ENCODE data around the gene PPP1R15B.

The PPP1R15B gene

GRCh38 chr1:204439621-204440375, 28.2 kb upstream of the PPP1R15B start:
- Histone ChIP-seq H3K36me3 (ENCODE audit: insufficient read depth, low read length) (peaks cover 90% of the 10 kb centered on the region), H2AFZ (ENCODE audit: low read depth, low read length) (no peak overlapping the region), H3K9me3 (ENCODE audit: low read length) (no peaks in the 10 kb centered on the region), H3K4me1 (ENCODE audit: insufficient read depth, low read length) (no peaks in the 10 kb centered on the region), H3K4me3 (ENCODE audit: low read length) (no peak overlapping the region), H3K27me3 (ENCODE audit: insufficient read depth, low read length) (no peaks in the 10 kb centered on the region)

GRCh38 chr1:204438628-204439027, 27.0 kb upstream of the PPP1R15B start:
- Histone ChIP-seq H3K4me1 (ENCODE audit: insufficient read depth, low read length) (no peaks in the 10 kb centered on the region), H3K36me3 (ENCODE audit: insufficient read depth, low read length) (peaks cover 90% of the 10 kb centered on the region), H3K9me3 (ENCODE audit: low read length) (no peaks in the 10 kb centered on the region), H3K4me3 (ENCODE audit: low read length) (no peak overlapping the region), H3K27me3 (ENCODE audit: insufficient read depth, low read length) (no peaks in the 10 kb centered on the region), H2AFZ (ENCODE audit: low read depth, low read length) (no peak overlapping the region)

DNA sequence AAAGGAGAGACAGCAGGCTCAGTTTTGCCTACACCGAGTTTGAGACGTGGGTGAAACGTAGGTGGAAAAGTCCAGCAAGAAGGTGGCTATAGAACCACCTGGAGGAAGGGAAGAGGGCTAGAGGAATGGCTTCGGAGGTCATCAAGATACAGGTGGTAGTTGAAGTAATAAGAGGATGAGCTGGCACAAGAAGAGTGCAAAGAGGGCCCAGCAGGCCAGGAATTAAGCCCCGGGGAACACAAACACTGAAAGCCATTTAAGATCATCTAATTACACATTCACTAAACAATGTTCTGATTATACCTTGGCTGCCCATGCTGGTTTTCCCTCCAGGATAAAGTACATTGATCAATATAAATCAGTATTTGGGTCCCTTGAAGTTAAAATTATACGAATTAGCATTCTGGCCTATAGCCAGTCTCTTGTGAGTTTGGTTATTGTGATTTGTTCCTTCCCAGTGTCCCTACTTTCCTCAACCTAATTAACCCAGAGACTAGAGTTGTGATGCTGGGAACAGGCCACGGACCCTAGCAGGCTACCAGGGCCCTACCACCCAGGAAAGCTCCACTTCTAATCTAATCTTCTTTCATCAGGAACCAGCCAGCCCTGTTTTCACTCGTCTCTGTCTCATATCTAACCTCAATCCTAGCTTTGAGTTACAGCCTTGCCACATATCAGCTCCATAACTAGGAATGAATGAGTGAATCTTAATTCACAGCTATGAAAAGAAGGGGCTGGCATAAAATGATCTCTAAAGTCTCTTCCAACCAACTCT, 26.4 kb upstream of the PPP1R15B start:
- no peaks in the 10 kb centered on the region for H3K27me3 ChIP-seq (ENCODE audit: insufficient read depth, low read length)
- no peaks in the 10 kb centered on the region for H3K9me3 ChIP-seq (ENCODE audit: low read length)
- H3K4me1 ChIP-seq (ENCODE audit: insufficient read depth, low read length), result no peaks in the 10 kb centered on the region
- H3K4me3 ChIP-seq (ENCODE audit: low read length), result no peak overlapping the region
- H2AFZ ChIP-seq (ENCODE audit: low read depth, low read length), result no peak overlapping the region
- H3K36me3 ChIP-seq (ENCODE audit: insufficient read depth, low read length), result peaks cover 90% of the 10 kb centered on the region

DNA sequence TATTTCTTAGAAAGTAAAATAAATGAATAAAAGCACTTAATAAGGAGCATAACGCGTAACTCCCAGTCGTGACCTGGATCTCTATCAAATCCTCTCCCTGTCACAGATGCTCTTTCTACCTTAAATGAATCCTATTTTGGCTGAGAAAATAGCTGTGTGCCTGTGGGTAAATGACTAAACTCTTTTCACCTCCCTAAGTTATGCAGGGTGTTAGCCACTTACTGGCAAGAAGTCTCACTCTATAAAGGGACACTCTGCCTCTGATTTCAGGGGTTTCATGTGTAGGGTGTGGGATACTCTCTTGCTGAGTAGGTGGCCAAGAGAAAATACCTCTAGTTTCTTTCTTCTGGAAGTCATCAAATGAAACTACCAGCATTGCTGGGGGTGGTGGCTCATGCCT, 24.3 kb upstream of the PPP1R15B start:
- Histone ChIP-seq H3K4me1 (ENCODE audit: insufficient read depth, low read length) (no peaks in the 10 kb centered on the region), H2AFZ (ENCODE audit: low read depth, low read length) (no peak overlapping the region), H3K4me3 (ENCODE audit: low read length) (no peak overlapping the region), H3K36me3 (ENCODE audit: insufficient read depth, low read length) (peaks cover 89% of the 10 kb centered on the region), H3K27me3 (ENCODE audit: insufficient read depth, low read length) (no peaks in the 10 kb centered on the region), H3K9me3 (ENCODE audit: low read length) (no peaks in the 10 kb centered on the region)

- H3K4me1 ChIP-seq (ENCODE audit: insufficient read depth, low read length), result no peaks in the 10 kb centered on the region
- H2AFZ ChIP-seq (ENCODE audit: low read depth, low read length), result no peak overlapping the region
- H3K4me3 ChIP-seq (ENCODE audit: low read length), result no peak overlapping the region
- H3K9me3 ChIP-seq (ENCODE audit: low read length), result no peaks in the 10 kb centered on the region
- peaks cover 89% of the 10 kb centered on the region for H3K36me3 ChIP-seq (ENCODE audit: insufficient read depth, low read length)
- no peaks in the 10 kb centered on the region for H3K27me3 ChIP-seq (ENCODE audit: insufficient read depth, low read length)
Measured at GRCh38 chr1:204435381-204435831, 23.8 kb upstream of the PPP1R15B start.

GRCh38 chr1:204434116-204434755, 22.6 kb upstream of the PPP1R15B start:
- Histone ChIP-seq H3K36me3 (ENCODE audit: insufficient read depth, low read length) (peaks cover 86% of the 10 kb centered on the region), H2AFZ (ENCODE audit: low read depth, low read length) (no peak overlapping the region), H3K4me3 (ENCODE audit: low read length) (no peak overlapping the region), H3K27me3 (ENCODE audit: insufficient read depth, low read length) (no peaks in the 10 kb centered on the region), H3K9me3 (ENCODE audit: low read length) (no peaks in the 10 kb centered on the region), H3K4me1 (ENCODE audit: insufficient read depth, low read length) (no peaks in the 10 kb centered on the region)

GRCh38 chr1:204432708-204433107, 21.1 kb upstream of the PPP1R15B start:
- Histone ChIP-seq H3K4me1 (ENCODE audit: insufficient read depth, low read length) (no peaks in the 10 kb centered on the region), H3K36me3 (ENCODE audit: insufficient read depth, low read length) (peaks cover 79% of the 10 kb centered on the region), H3K9me3 (ENCODE audit: low read length) (no peaks in the 10 kb centered on the region), H2AFZ (ENCODE audit: low read depth, low read length) (no peak overlapping the region), H3K27me3 (ENCODE audit: insufficient read depth, low read length) (no peaks in the 10 kb centered on the region), H3K4me3 (ENCODE audit: low read length) (no peak overlapping the region)

DNA sequence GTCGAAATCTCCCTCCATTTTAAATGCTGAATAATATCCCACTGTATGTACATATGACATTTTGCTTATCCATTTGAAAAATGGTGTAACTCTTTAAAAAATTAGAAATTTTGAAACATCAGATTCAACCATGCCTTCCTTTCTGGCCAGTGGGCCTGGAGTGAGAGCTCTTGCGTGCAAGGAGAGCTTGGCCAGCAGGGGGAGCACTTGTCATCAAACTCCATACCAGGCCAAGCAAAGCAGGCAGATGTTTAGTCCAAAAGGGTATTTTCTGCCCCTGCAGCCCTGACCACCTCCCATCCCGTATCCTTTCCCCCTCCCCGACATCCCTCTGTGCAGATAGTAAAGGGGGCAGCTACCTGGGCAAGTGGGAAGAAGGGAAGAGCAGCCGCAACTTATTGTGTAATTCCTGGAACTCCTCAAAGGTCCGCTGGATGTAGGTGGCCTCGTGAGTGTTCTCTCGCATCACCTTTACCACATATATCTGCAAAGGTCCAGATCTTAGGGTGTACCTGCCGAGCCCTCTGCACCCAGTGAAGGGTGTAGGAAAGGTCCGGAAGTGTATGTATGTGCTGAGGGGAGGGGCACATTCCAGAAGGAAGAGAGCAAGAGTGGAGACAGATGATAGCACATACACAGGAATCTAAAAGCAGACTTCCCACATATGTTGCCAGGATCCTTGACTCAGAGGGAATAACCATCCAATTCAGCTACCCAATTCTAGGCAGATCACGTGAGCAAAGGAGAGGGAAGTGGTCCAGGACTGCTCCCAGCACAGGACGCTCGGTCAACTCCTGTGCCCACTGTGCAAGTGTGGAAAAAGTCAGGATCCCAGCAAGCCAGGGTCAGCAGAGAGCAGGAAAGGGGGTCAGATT, 19.9 kb upstream of the PPP1R15B start:
- Histone ChIP-seq H3K4me1 (ENCODE audit: insufficient read depth, low read length) (no peaks in the 10 kb centered on the region), H3K9me3 (ENCODE audit: low read length) (no peaks in the 10 kb centered on the region), H3K4me3 (ENCODE audit: low read length) (no peak overlapping the region), H3K27me3 (ENCODE audit: insufficient read depth, low read length) (no peaks in the 10 kb centered on the region), H2AFZ (ENCODE audit: low read depth, low read length) (no peak overlapping the region), H3K36me3 (ENCODE audit: insufficient read depth, low read length) (peaks cover 83% of the 10 kb centered on the region)

- Histone ChIP-seq H3K27me3 (ENCODE audit: insufficient read depth, low read length) (no peaks in the 10 kb centered on the region), H3K36me3 (ENCODE audit: insufficient read depth, low read length) (peaks cover 85% of the 10 kb centered on the region), H3K4me3 (ENCODE audit: low read length) (no peak overlapping the region), H3K9me3 (ENCODE audit: low read length) (no peaks in the 10 kb centered on the region), H2AFZ (ENCODE audit: low read depth, low read length) (no peak overlapping the region), H3K4me1 (ENCODE audit: insufficient read depth, low read length) (no peaks in the 10 kb centered on the region)
Measured at GRCh38 chr1:204429746-204430145, 18.1 kb upstream of the PPP1R15B start.

GRCh38 chr1:204426971-204427701, 15.5 kb upstream of the PPP1R15B start:
- no peaks in the 10 kb centered on the region for H3K27me3 ChIP-seq (ENCODE audit: insufficient read depth, low read length)
- peaks cover 83% of the 10 kb centered on the region for H3K36me3 ChIP-seq (ENCODE audit: insufficient read depth, low read length)

GRCh38 chr1:204426474-204426873, 14.9 kb upstream of the PPP1R15B start:
- Histone ChIP-seq H3K4me3 (ENCODE audit: low read length) (no peak overlapping the region), H3K27me3 (ENCODE audit: insufficient read depth, low read length) (no peaks in the 10 kb centered on the region), H3K9me3 (ENCODE audit: low read length) (no peaks in the 10 kb centered on the region), H2AFZ (ENCODE audit: low read depth, low read length) (no peak overlapping the region), H3K4me1 (ENCODE audit: insufficient read depth, low read length) (no peaks in the 10 kb centered on the region), H3K36me3 (ENCODE audit: insufficient read depth, low read length) (peaks cover 82% of the 10 kb centered on the region)

More at GRCh38 chr1:204426971-204427701, 15.5 kb upstream of the PPP1R15B start:
- no peaks in the 10 kb centered on the region for H3K4me1 ChIP-seq (ENCODE audit: insufficient read depth, low read length)
- H3K9me3 ChIP-seq (ENCODE audit: low read length), result no peaks in the 10 kb centered on the region
- H3K4me3 ChIP-seq (ENCODE audit: low read length), result no peak overlapping the region
- H2AFZ ChIP-seq (ENCODE audit: low read depth, low read length), result no peak overlapping the region

DNA sequence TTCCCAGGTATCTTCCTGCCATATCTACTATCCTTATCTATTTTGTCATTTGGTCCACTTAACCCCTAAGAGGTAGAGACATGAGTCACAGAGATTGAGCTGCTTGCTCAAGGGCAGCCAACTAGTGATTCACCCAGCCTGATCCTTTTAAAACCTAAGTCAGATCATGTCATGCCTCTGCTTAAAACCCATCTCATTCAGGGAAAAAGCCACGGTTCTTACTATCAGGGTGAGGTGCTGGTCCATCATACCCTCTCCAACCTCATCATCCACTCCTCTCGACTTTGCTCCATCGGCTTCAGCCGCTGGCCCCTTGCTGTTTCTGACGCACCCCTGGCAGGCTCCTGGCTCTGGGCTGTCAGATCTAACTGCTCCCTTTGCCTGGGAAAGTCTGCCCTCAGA, 14.4 kb upstream of the PPP1R15B start:
- no peak overlapping the region for H3K4me3 ChIP-seq (ENCODE audit: low read length)
- peaks cover 83% of the 10 kb centered on the region for H3K36me3 ChIP-seq (ENCODE audit: insufficient read depth, low read length)
- H3K9me3 ChIP-seq (ENCODE audit: low read length), result no peaks in the 10 kb centered on the region
- no peaks in the 10 kb centered on the region for H3K4me1 ChIP-seq (ENCODE audit: insufficient read depth, low read length)
- no peaks in the 10 kb centered on the region for H3K27me3 ChIP-seq (ENCODE audit: insufficient read depth, low read length)
- no peak overlapping the region for H2AFZ ChIP-seq (ENCODE audit: low read depth, low read length)
